ENCODE results near the gene BEST4.

Gene BEST4

GRCh38 chr1:44830900-44831304, 42.9 kb upstream of the BEST4 start:
- no peak for TF ChIP-seq CTCF (IDR thresholded peaks at IDR 0.05; ENCODE audit: unreplicated experiment in 3 of 3)
- Mint-ChIP-seq H3K9me3 (no peaks in the 10 kb centered on the region), H3K27me3 (ENCODE audit: low read depth) (no peaks in the 10 kb centered on the region), H3K4me3 (no peak overlapping the region), H3K4me1 (peaks cover 10% of the 10 kb centered on the region), H3K36me3 (ENCODE audit: low read depth) (no peaks in the 10 kb centered on the region), H3K27ac (no peak overlapping the region)

- Mint-ChIP-seq H3K27me3 (ENCODE audit: low read depth) (no peaks in the 10 kb centered on the region), H3K27ac (no peak overlapping the region)
Observed at GRCh38 chr1:44829506-44830384, 41.8 kb upstream of the BEST4 start.

GRCh38 chr1:44828841-44829440, 41.0 kb upstream of the BEST4 start:
- Mint-ChIP-seq H3K27ac (no peak overlapping the region), H3K36me3 (ENCODE audit: low read depth) (no peaks in the 10 kb centered on the region), H3K9me3 (no peaks in the 10 kb centered on the region), H3K4me1 (peaks cover 5% of the 10 kb centered on the region), H3K4me3 (no peak overlapping the region), H3K27me3 (ENCODE audit: low read depth) (no peaks in the 10 kb centered on the region)
- no peak for TF ChIP-seq CTCF (IDR thresholded peaks at IDR 0.05; ENCODE audit: unreplicated experiment in 3 of 3)

More at GRCh38 chr1:44829506-44830384, 41.8 kb upstream of the BEST4 start:
- H3K9me3 Mint-ChIP-seq, result no peaks in the 10 kb centered on the region
- peaks cover 5% of the 10 kb centered on the region for H3K4me1 Mint-ChIP-seq
- H3K4me3 Mint-ChIP-seq, result no peak overlapping the region
- no peak for TF ChIP-seq CTCF (IDR thresholded peaks at IDR 0.05; ENCODE audit: unreplicated experiment in 3 of 3)
- H3K36me3 Mint-ChIP-seq (ENCODE audit: low read depth), result no peaks in the 10 kb centered on the region

GRCh38 chr1:44828003-44828651, 40.2 kb upstream of the BEST4 start:
- peaks cover 5% of the 10 kb centered on the region for H3K4me1 Mint-ChIP-seq
- no peaks in the 10 kb centered on the region for H3K27me3 Mint-ChIP-seq (ENCODE audit: low read depth)
- H3K36me3 Mint-ChIP-seq (ENCODE audit: low read depth), result no peaks in the 10 kb centered on the region
- TF ChIP-seq CTCF (IDR thresholded peaks at IDR 0.05; ENCODE audit: unreplicated experiment in 3 of 3), result no peak
- H3K9me3 Mint-ChIP-seq, result no peaks in the 10 kb centered on the region
- H3K4me3 Mint-ChIP-seq, result no peak overlapping the region
- no peak overlapping the region for H3K27ac Mint-ChIP-seq

GRCh38 chr1:44827197-44828002, 39.4 kb upstream of the BEST4 start:
- no peak overlapping the region for H3K27ac Mint-ChIP-seq
- TF ChIP-seq CTCF (IDR thresholded peaks at IDR 0.05; ENCODE audit: unreplicated experiment in 3 of 3), result no peak
- no peaks in the 10 kb centered on the region for H3K36me3 Mint-ChIP-seq (ENCODE audit: low read depth)

More at GRCh38 chr1:44827197-44828002, 39.4 kb upstream of the BEST4 start:
- Mint-ChIP-seq H3K27me3 (ENCODE audit: low read depth) (no peaks in the 10 kb centered on the region), H3K4me1 (peaks cover 1% of the 10 kb centered on the region), H3K9me3 (no peaks in the 10 kb centered on the region), H3K4me3 (no peak overlapping the region)

All from nephron (organoid).